HG03159 (cell line): Measurements from ENCODE around the gene FAM170B.

Source experiments
- ATAC-seq: cut with Tn5 transposase; IDR thresholded peaks from one replicate; pipeline ENCODE4 v1.9.1; 2021; ENCODE audit warnings: mild to moderate bottlenecking, moderate library complexity; ENCODE audit not compliant: unreplicated experiment

FAM170B gene

GRCh38 chr10:49169776-49170175 lies 36.0 kb upstream of the FAM170B start:
- ATAC-seq = no peak

DNA sequence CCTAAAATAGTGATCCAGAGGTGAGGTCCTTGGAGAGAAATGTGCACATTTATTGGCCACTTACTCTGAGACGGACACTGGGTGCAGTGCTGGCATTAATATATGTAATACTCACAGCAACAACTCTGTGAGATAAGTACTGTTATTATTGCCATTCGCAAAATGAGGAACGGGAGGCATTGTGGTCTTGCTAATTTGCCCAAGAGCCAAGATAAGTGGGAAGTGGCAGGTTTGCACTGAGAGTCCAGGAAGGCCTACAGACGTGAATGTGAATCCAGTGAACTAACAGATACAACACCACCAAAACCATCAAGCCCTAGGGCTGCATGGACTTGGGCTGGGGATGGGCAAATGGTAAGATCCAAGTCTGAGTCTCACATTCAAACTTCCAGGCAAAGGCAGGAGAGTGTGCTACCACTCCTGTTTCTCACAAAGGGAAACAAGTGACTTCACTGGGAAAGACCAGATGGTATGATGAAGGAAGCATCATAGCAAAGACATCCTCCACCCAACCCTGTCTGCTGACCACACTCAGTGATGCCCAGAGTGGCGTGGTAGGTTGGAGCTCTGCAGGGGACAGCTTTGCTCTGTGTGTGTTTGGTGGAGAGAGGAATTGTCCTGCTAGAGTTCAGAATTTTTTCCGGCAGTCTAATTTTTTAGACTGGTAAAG lies 35.1 kb upstream of the FAM170B start:
- no peak for ATAC-seq

DNA sequence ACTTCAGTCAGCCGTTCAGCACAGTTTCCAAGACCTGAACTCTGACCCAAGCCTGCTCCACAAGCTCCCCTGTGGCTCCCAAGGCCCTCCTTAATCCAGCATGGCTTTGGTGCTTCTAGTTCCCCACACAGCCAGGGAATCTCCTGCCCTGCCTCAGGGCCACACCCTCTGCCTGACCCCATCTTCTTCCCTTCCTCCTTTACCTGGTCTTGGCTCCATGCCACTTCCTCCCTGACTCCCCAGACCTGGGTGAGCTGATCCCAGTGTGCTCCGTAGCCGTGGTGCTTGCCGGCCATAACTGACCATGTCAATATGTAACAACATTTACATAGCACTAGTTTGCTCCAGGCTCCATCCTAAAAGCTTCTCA lies 34.3 kb upstream of the FAM170B start:
- no peak for ATAC-seq

GRCh38 chr10:49167425-49168170 lies 33.8 kb upstream of the FAM170B start:
- no peak for ATAC-seq

DNA sequence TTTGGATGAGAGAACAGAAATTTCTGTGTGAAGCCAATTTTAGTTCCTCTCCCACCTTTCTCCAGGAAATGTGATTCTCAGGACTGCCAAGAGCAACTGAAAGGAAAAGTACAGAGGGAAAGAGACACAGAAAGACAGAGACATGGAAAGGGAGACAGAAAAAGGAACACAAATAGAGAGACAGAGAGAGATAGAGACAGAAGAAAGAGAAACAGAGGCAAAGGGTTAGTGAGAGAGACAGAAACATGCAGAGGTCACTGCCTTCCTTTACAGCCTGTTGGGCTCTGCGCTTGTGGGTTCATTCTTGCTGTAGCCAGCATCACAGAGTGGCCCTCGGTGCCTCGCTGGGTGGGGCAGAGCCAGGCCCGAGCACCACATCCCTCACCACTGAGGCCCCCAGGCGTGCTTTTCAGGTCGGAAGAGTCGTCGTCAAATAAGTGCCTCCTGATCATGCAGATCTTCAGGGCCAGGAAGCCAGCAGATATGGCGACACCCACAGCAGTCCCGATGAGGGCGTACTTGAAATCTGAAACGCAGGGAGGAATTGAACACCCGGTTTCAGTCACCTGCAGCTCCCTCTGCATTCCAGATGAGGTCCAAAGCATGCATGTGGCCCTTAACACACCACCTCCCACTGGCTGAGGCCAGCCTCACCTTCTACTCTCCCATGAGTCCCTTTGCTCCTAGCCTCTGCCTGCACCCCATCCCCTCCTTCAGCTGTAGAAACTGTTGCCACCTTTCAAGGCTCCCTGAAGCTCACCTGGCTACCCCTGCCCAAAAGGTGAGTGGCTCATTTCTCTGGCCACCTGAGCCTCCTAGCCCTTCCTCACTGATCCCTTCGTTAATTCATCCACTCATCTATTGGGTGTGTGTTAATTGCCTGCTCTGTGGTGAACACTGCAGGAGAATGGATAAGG lies 32.9 kb upstream of the FAM170B start:
- no peak for ATAC-seq

GRCh38 chr10:49165821-49166483 lies 32.1 kb upstream of the FAM170B start:
- ATAC-seq = no peak

GRCh38 chr10:49165259-49165658 lies 31.4 kb upstream of the FAM170B start:
- no peak for ATAC-seq

DNA sequence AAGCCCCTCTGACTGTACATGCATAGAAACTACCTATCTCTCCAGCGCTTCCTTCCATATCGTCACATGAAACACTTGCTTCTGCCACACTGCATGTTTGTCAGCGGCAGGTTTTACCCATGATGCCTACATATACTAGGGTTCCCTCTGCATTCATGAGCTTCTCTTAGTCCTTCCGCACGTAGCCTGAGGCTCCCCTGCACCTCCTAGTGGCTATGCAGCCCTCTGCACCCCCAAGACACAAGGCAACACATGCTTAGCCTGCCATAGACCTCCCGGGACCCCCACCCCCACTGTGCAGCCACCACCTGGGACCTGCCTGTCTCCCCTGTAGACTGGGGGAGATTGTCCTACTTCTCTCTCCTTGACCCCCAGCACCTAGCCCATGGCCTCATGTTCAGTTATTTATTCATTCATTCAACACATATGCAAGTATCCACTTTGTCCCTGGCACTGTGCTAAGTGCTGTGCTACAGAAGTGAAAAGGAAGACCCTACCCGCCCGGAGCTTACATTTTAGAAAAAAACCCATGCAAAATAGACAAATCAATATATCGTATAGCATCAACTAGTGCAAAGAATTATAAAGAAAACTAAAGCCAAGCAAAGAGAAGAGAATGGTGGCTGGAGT lies 30.9 kb upstream of the FAM170B start:
- ATAC-seq = peak; percentile 85

- no peak for ATAC-seq
Observed at GRCh38 chr10:49163741-49164140, 29.9 kb upstream of the FAM170B start.

DNA sequence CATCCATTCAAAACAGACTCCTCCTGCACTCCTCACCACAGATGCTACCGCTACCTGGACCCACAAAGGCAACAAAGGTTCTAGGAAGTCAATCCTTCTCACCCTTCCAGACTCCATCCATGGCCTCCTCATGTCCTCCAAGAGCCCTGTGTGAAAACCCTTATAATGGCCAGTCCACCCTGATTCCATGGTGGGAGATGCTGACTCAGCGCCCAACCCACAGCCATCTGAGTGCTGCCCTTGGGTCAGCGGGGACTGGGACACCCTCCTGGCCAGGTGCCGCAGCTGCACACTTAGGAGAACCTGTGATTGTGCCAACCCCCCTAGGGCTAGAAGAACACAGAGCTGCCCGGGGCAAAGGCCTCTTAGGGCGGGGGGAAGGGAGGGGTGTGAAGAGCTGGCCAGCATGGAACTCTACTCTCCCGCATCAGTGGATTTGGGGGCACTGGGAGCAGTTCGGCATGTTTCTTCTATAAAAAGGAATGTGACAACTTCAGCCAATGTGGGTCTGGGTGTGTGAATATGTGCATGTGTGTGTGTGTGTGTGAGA lies 29.0 kb upstream of the FAM170B start:
- ATAC-seq = no peak

- ATAC-seq = no peak
Observed at GRCh38 chr10:49162063-49162462, 28.2 kb upstream of the FAM170B start.

DNA sequence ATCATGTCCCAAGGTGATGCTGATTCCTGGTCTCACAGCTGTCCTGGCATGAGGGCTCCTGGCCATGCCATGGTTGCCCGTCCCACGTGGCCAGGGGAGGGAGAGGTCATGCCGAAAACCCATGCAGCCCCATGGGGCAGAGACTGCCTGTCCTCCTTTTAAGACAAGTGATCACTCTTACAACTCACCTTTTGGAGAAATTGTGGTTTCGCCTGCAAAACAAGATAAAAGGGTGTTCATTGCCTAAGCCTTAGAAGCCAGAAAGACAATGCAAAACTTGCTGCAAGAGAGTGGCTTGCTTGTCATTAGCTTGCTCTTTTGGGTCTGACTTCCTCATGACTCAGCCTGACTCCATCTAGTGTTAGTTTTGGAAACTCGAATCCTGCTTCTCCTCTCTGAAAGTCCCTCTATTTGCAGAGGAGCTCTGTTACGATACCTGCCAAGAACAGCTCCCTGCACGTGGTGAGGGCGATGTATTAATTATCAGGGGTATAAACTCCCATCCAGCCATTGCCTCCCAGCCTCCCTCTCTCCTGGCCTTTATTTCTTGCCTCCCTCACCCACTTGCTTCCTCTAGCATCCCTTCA lies 27.7 kb upstream of the FAM170B start:
- no peak for ATAC-seq

DNA sequence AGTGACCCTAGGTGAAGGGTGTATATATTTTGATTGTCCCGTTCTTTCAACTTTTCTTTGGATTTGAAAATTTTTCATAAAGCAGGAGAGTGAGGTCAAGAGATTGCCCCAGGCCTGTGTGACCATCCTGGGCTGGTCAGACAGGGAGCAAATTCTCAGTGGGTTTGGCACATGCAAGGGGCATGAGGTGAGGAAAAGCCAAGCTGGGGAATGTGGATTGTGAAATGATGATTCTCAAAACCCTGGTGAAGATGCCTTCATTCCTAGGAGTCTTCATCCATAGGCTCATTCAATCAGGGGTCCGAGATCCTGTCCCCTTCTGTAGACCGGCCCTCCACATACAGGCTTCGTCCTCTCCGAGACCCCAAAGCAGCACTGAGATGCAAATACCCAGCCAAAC lies 27.0 kb upstream of the FAM170B start:
- ATAC-seq = no peak

DNA sequence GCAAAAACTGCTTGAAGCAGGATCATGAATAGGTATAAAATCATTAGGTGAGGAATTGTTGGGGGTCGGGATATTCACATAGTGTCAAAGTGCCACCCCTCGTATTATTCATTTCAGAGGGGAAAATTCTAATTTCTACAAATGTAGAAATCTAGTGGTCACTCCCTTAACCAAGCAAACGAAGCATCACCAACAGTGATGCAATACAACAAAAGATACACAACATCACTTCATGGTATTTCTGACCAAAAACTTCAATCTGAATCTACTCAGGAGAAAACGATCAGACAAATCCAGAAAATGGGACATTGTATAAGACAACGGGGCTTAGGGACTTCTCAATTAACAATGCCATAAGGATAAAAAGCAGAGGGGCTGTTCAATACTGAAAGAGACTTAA lies 26.3 kb upstream of the FAM170B start:
- ATAC-seq = no peak

GRCh38 chr10:49158915-49159314 lies 25.1 kb upstream of the FAM170B start:
- no peak for ATAC-seq

GRCh38 chr10:49158404-49158803 lies 24.6 kb upstream of the FAM170B start:
- ATAC-seq = no peak

- no peak for ATAC-seq
Observed at GRCh38 chr10:49157229-49157628, 23.4 kb upstream of the FAM170B start.

DNA sequence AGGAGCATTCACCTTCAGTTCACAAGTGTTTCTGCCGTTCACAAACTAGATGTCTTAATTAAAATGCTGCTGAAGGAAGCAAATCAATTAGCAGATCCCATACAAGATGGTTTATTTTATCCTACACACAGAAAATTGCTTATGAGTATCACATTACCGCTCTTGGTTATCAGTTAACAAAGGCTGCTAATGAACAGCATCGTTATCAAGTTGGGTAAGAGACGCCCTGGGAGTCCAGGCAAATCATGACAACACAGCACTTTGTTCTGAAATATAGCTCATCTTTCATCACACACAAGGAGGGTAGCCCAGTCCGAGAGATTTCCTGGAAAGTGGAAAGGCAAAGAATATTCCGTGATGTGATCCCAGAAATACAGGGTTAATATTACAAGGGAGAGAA lies 20.8 kb upstream of the FAM170B start:
- ATAC-seq = no peak

GRCh38 chr10:49153971-49154370 lies 20.1 kb upstream of the FAM170B start:
- ATAC-seq = no peak

- no peak for ATAC-seq
Observed at GRCh38 chr10:49153115-49153514, 19.3 kb upstream of the FAM170B start.
